GM12872 (cell line): ENCODE measurements around the gene OTOA.

ENCODE experiments used
- TF ChIP-seq, protein P1 (sequence below): IDR thresholded peaks from 3 replicates; pipeline ENCODE4 v1.5.1; 2011; ENCODE audit warnings: low read depth, mild to moderate bottlenecking, low read length, moderate library complexity; ENCODE audit not compliant: insufficient read depth

Gene OTOA

GRCh38 chr16:21654881-21655280 lies 8.9 kb upstream of the OTOA start:
- TF ChIP-seq, protein P1, sequence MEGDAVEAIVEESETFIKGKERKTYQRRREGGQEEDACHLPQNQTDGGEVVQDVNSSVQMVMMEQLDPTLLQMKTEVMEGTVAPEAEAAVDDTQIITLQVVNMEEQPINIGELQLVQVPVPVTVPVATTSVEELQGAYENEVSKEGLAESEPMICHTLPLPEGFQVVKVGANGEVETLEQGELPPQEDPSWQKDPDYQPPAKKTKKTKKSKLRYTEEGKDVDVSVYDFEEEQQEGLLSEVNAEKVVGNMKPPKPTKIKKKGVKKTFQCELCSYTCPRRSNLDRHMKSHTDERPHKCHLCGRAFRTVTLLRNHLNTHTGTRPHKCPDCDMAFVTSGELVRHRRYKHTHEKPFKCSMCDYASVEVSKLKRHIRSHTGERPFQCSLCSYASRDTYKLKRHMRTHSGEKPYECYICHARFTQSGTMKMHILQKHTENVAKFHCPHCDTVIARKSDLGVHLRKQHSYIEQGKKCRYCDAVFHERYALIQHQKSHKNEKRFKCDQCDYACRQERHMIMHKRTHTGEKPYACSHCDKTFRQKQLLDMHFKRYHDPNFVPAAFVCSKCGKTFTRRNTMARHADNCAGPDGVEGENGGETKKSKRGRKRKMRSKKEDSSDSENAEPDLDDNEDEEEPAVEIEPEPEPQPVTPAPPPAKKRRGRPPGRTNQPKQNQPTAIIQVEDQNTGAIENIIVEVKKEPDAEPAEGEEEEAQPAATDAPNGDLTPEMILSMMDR = no peak

GRCh38 chr16:21656795-21657768 lies 6.7 kb upstream of the OTOA start:
- TF ChIP-seq, protein P1 = peak; percentile 81

GRCh38 chr16:21659124-21659523 lies 4.6 kb upstream of the OTOA start:
- TF ChIP-seq, protein P1 = no peak

- TF ChIP-seq, protein P1 = no peak
Observed at GRCh38 chr16:21664801-21665492, 1.2 kb downstream of the OTOA start.

GRCh38 chr16:21666772-21667171 lies 3.0 kb downstream of the OTOA start:
- TF ChIP-seq, protein P1 = no peak

GRCh38 chr16:21667575-21667974 lies 3.8 kb downstream of the OTOA start:
- TF ChIP-seq, protein P1 = no peak

DNA sequence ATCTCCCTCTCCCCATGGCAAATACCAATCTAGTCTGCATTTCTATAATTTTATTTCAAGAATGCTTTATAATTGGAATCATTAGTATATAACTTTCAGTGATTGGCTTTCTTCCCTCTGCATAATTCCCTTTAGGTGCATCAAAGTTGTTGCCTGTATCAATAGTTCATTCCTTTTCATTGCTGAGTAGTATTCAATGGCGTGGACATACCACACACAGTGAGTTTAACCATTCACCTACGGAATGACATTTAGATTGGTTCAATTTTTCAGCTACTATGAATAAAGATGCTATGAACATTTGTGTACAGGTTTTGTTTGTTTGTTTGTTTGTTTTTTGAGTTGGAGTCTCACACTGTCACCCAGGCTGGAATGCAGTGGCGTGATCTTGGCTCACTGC lies 9.7 kb downstream of the OTOA start:
- TF ChIP-seq, protein P1 = no peak
